Stomach smooth muscle (tissue), 2 donors: Measurements from ENCODE around the gene YY1.
"Not testable (repeated sequence)": the region's sequence is repeated elsewhere in the genome, so short reads cannot be mapped to it uniquely, and the experiment has no call there.

Experiments
- H3K27ac ChIP-seq: one replicate; pipeline ENCODE4 v1.7.0; 2013; ENCODE audit warnings: mild to moderate bottlenecking, low read length, inconsistent platforms
- H3K27me3 ChIP-seq, 2 donors: one replicate each; pipeline ENCODE4 v1.7.0; 2013; ENCODE audit warnings: low read length in 2 of 2; ENCODE audit not compliant: insufficient read depth in 2 of 2, control insufficient read depth in 1 of 2
- H3K36me3 ChIP-seq, 2 donors: one replicate each; pipeline ENCODE4 v1.7.0; 2013; ENCODE audit warnings: low read length in 2 of 2; ENCODE audit not compliant: control insufficient read depth in 2 of 2, insufficient read depth in 2 of 2
- H3K4me1 ChIP-seq: one replicate; pipeline ENCODE4 v1.7.0; 2013; ENCODE audit warnings: low read length; ENCODE audit not compliant: control insufficient read depth, insufficient read depth
- H3K4me3 ChIP-seq, 2 donors: one replicate each; pipeline ENCODE4 v1.7.0; 2013; ENCODE audit warnings: low read length in 2 of 2
- H3K9ac ChIP-seq, 2 donors: one replicate each; pipeline ENCODE4 v1.7.0; 2013; ENCODE audit warnings: low read length in 2 of 2, mild to moderate bottlenecking in 1 of 2
- H3K9me3 ChIP-seq, 2 donors: one replicate each; pipeline ENCODE4 v1.7.0; 2013; ENCODE audit warnings: low read length in 2 of 2; ENCODE audit not compliant: control insufficient read depth in 2 of 2
- donor health status: healthy.
- donor health status: Pancreatic carcinoma.

YY1 gene

DNA sequence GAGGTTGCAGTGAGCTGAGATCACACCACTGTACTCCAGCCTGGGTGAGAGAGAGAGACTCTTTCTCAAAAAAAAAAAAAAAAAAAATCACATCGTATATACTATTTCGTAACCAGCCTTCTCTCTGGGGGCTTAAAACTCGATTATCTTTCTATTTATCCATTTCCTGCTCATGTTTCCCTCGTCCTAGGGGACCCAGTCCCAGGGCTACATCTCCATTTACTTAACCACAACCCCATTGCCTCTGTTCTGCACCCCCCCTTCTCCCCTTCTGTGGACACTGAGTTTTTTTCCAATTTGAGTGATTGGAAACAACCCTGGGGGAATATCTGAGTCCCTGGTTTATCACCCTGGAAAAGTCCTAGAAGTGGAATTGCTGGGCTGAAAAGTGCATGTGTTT, 36.2 kb upstream of the YY1 start:
- H3K27me3 ChIP-seq: peaks cover 0 to 2% of the 10 kb centered on the region in 2 donors
- no peaks in the 10 kb centered on the region for H3K4me1 ChIP-seq
- H3K9ac ChIP-seq: no peak overlapping the region
- no peak overlapping the region for H3K27ac ChIP-seq
- no peaks in the 10 kb centered on the region for H3K36me3 ChIP-seq
- H3K4me3 ChIP-seq: no peak overlapping the region
- no peaks in the 10 kb centered on the region for H3K9me3 ChIP-seq

DNA sequence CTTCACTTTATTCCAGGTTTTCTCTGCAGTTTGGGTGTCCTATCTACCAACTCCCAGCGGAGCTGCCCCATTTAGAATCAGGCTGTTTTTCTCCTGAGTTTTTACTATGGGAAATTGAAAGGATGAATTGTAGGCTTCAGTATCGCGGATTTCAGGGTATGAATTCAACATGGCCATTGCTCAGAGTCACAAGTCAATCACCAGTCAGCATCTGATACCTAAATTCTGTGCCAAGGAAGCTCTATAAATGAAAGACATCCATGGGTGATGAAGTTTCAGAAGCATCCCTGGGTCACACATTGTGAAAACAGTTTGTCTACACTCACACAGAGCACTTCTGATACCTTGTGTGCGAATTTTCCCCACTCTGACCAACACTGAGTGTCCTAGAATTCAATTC, 35.8 kb upstream of the YY1 start:
- Histone ChIP-seq H3K36me3 (no peaks in the 10 kb centered on the region), H3K4me1 (no peaks in the 10 kb centered on the region)

DNA sequence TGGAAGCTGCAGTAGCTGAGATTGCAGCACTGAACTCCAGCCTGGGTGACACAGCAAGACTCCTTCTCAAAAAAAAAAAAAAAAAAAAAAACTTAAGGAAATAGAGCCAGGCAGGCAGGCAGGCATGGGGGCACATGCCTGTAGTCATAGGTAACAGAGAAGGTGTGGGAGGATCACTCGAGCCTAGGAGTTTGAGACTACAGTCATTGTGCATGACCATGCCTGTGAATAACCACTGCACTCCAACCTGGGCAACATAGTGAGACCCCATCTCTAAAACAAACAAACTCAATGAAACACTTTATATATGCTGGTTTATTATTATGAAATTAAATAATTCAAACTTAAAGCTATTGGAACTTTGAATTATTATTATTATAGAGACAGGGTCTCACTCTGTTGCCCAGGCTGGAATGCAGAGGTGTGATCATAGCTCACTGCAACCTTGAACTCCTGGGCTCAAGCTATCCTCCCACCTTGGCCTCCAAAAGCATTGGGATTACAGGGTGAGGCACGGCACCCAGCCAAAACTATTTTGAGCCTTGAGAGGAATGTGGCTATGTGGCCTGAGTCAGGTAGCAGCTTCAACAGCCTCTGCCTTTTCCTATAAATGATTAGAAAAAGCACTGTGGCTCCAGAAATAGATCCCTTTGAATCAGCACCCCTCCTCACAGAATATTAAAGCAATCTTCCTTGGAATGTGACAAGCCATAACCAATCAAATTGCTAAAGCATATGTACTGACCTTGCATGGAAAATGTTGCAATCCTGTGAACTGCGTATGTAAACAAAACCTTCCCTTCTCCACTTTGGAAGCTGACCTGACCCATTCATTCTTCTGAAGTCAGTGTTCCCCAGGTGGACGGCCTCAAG, 34.7 kb upstream of the YY1 start:
- H3K9ac ChIP-seq: no peak overlapping the region
- H3K4me3 ChIP-seq: no peak overlapping the region
- peaks cover 0 to 2% of the 10 kb centered on the region in 2 donors for H3K27me3 ChIP-seq
- H3K4me1 ChIP-seq: no peaks in the 10 kb centered on the region
- no peaks in the 10 kb centered on the region for H3K9me3 ChIP-seq
- no peak overlapping the region for H3K27ac ChIP-seq
- no peaks in the 10 kb centered on the region for H3K36me3 ChIP-seq

More for the DNA sequence above, 35.8 kb upstream of the YY1 start:
- Histone ChIP-seq H3K9me3 (no peaks in the 10 kb centered on the region), H3K27me3 (peaks cover 0 to 2% of the 10 kb centered on the region in 2 donors), H3K4me3 (no peak overlapping the region), H3K27ac (no peak overlapping the region), H3K9ac (no peak overlapping the region)

DNA sequence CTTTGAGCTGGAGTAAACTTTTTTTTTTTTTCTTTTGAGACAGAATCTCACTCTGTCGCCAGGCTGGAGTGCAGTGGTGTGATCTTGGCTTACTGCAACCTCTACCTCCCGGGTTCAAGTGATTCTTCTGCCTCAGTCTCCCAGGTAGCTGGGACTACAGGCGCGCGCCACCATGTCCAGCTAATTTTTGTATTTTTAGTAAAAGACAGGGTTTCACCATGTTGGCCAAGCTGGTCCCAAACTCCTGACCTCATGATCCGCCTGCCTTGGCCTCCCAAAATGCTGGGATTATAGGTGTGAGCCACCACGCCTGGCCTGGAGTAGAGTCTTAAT, 34.1 kb upstream of the YY1 start:
- not testable (repeated sequence) for H3K9me3 ChIP-seq, H3K9ac ChIP-seq, H3K27me3 ChIP-seq, H3K4me3 ChIP-seq, H3K36me3 ChIP-seq, H3K27ac ChIP-seq, H3K4me1 ChIP-seq

DNA sequence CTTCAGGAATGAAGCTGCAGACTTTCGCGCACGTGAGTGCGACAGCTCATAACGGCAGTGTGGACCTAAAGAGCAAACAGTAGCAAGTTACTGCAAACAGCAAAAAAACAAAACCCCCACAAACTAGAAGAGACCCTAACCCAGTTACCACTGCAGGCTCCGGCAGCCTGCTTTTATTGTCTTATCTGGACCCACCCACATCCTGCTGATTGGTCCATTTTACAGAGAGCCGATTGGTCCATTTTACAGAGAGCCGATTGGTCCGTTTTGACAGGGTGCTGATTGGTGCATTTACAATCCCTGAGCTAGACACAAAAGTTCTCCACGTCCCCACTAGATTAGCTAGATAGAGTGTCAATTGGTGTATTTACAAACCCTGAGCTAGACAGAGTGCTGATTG, 31.4 kb upstream of the YY1 start:
- H3K27me3 ChIP-seq, H3K4me3 ChIP-seq, H3K9me3 ChIP-seq, H3K9ac ChIP-seq, H3K4me1 ChIP-seq, H3K36me3 ChIP-seq, H3K27ac ChIP-seq: not testable (repeated sequence)

DNA sequence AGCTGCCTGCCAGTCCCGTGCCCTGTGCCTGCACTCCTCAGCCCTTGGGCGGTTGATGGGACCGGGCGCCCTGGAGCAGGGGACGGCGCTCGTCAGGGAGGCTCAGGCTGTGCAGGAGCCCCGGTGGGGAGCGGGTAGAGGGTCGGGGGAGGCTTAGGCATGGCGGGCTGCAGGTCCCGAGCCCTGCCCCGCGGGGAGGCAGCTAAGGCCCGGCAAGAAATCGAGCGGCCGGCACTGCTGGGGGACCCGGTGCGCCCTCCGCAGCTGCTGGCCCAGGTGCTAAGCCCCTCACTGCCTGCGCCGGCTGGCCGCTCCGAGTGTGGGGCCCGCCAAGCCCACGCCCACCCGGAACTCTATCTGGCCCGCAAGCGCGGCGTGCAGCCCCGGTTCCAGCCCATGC, 30.8 kb upstream of the YY1 start:
- not testable (repeated sequence) for H3K4me1 ChIP-seq, H3K36me3 ChIP-seq, H3K4me3 ChIP-seq, H3K9me3 ChIP-seq, H3K27ac ChIP-seq, H3K27me3 ChIP-seq, H3K9ac ChIP-seq

DNA sequence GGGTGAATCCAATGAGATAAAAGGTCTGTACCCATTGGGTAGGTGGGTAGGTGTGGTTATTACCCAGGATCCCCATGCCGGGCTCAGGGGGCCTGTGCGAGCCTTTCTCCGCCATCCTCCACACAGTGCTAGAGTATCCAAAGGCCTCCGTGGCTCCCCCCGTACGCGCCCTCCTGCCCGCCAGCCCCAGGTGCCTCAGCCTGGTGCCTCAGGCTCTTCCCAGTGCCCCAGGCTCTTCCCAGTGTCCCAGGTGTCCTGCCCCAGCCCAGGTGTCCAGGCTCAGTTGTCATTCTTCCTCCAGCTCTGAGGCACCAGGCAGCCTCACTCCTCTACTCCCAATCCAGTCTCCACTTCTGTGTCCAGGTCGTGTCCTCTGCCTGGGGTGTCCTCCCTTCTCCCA, 27.6 kb upstream of the YY1 start:
- no peaks in the 10 kb centered on the region for H3K36me3 ChIP-seq
- no peaks in the 10 kb centered on the region for H3K9me3 ChIP-seq
- H3K27ac ChIP-seq: no peak overlapping the region
- H3K4me1 ChIP-seq: peaks cover 11% of the 10 kb centered on the region
- no peak overlapping the region for H3K9ac ChIP-seq
- no peaks in the 10 kb centered on the region for H3K27me3 ChIP-seq
- no peak overlapping the region for H3K4me3 ChIP-seq

DNA sequence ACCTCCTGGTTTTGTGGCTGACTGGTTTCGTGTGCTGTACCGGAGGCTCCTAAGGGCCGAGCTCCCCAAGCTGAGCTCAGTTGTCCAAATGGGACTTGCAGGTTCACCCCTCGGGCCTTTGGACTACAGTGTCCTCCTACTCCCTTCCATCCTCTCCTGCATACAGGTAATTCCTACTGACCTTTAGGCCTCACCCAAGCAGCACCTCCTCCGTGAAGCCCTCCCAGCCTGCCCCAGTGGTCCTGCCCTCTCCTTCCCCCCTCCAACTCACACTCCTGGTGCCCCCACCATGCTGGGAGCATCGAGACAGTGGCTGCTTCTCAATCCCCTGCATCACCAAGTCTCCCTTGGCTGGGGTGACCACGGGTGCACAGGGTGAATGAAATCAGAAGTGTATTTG, 27.1 kb upstream of the YY1 start:
- Histone ChIP-seq H3K36me3 (no peaks in the 10 kb centered on the region), H3K9me3 (no peaks in the 10 kb centered on the region), H3K9ac (no peak overlapping the region), H3K27me3 (no peaks in the 10 kb centered on the region), H3K27ac (no peak overlapping the region), H3K4me1 (peaks cover 11% of the 10 kb centered on the region), H3K4me3 (no peak overlapping the region)

DNA sequence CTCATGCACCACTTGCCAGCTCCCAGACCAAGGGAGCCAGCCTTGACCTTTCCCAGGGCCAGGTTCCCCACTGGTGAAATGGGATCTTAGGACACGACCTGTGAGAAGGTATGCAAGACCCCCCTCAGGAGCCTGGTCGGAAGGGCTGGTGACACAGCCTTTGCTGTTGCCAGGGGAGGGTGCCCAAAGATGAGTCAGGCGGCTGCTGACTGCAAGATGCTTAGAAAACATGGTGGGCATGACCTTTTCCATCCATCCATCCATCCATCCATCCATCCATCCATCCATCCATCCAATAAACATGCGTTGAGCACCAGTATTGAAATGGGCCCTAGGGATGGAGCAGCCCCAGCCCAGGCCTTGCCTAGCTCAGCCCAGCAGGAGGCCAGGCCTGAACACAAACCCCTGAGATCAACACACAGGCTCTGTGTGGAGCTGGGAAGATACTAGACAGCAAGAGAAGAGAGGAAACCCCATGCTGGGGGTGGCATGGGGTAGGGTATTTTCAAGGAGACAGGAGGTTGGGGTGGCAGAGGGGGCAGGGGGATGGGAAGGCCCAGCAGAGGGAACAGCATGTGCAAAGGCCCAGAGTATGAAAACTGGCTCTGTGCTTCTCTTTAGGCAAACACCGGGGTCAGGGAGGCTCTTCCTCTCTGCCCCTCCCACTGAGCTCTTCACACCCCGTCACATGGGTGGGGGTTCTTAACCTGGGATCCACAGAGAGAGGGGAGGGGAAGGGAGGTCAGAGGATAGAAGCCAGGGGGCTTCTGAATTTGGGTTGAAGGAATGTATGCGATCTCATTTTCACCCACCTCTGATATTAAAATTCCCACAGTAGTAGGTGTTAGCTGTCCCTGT, 26.2 kb upstream of the YY1 start:
- H3K9me3 ChIP-seq: no peaks in the 10 kb centered on the region
- H3K27me3 ChIP-seq: no peaks in the 10 kb centered on the region
- peak overlapping the region in 1 of 2 donors; percentile 95 for H3K9ac ChIP-seq
- no peak overlapping the region for H3K27ac ChIP-seq
- peaks cover 11% of the 10 kb centered on the region for H3K4me1 ChIP-seq
- H3K36me3 ChIP-seq: no peaks in the 10 kb centered on the region
- H3K4me3 ChIP-seq: no peak overlapping the region

DNA sequence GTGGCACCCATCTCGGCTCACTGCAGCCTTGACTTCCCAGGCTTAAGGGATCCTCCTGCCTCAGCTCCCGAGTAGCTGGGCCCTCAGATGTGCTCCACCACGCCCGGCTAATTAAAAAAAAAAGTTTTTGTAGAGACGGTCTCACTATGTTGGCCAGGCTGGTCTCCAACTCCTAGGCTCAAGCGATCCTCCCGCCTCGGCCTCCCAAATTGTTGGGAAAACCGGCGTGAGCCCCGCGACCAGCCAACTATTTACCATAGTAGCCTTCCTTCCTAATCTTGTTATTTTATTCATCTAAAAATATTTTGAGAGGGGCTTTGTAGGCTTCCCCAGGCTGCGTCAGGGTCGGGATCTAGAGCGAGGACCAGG, 25.4 kb upstream of the YY1 start:
- Histone ChIP-seq H3K27me3 (no peaks in the 10 kb centered on the region), H3K4me1 (peaks cover 11% of the 10 kb centered on the region), H3K27ac (peak overlapping the region; percentile 84), H3K9ac (peak overlapping the region; percentile 90 to 95), H3K4me3 (peak overlapping the region; percentile 69 to 84), H3K36me3 (no peaks in the 10 kb centered on the region), H3K9me3 (no peaks in the 10 kb centered on the region)
